ENCODE results near the gene ALLC.

ALLC gene

DNA sequence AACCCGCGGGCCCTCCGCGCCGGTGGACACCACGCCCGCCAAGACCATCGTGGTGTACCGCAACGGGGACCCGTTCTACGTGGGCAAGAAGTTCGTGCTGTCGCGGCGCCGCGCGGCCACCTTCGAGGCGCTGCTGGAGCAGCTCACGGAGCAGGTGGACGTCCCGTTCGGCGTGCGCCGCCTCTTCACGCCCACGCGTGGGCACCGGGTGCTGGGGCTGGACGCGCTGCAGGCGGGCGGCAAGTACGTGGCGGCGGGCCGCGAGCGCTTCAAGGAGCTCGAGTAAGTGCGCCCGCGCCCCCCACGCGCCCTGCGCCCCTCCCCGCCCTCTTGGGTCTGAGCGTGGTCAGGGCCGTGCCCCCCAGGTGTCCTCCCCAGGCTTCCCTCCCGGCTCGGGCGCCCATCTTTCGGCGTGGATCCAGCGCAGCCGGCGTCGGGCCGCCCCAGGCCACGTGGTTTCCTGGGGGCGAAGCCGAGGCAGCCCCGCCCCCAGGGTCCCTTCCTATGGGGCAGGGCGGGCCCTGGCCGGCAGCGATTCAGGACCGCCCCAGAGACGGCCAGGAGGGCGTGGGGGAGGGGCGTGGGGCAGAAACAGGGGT, 45.9 kb downstream of the ALLC start:
- Histone ChIP-seq H3K4me1 (ENCODE audit: control insufficient read depth, insufficient read depth, low read length) (peaks cover 6% of the 10 kb centered on the region), H3K27me3 (ENCODE audit: control insufficient read depth, insufficient read depth, low read length) (peaks cover 3% of the 10 kb centered on the region; the same call in 1 of the 2 replicates), H3K9me3 (ENCODE audit: control insufficient read depth, insufficient read depth, low read length) (no peaks in the 10 kb centered on the region), H3K27ac (ENCODE audit: low read length) (no peak overlapping the region), H3K4me3 (ENCODE audit: low read length) (peak overlapping the region; percentile 47; the same call in 1 of the 2 replicates), H3K36me3 (ENCODE audit: control insufficient read depth, insufficient read depth, low read length) (no peaks in the 10 kb centered on the region; the same call in 1 of the 2 replicates)
- WGBS (ENCODE audit: insufficient coverage, insufficient read length), result no CpG with 5 or more reads among the region's 73 CpGs
- no peak for DNase-seq (ENCODE audit: low read depth, low spot score)

GRCh38 chr2:3704692-3705091, 46.7 kb downstream of the ALLC start:
- DNase-seq (ENCODE audit: low read depth, low spot score), result no peak
- Histone ChIP-seq H3K27ac (ENCODE audit: low read length) (no peak overlapping the region), H3K4me3 (ENCODE audit: low read length) (no peak overlapping the region), H3K27me3 (ENCODE audit: control insufficient read depth, insufficient read depth, low read length) (peaks cover 3% of the 10 kb centered on the region; the same call in 1 of the 2 replicates), H3K4me1 (ENCODE audit: control insufficient read depth, insufficient read depth, low read length) (peaks cover 6% of the 10 kb centered on the region), H3K36me3 (ENCODE audit: control insufficient read depth, insufficient read depth, low read length) (no peaks in the 10 kb centered on the region; the same call in 1 of the 2 replicates), H3K9me3 (ENCODE audit: control insufficient read depth, insufficient read depth, low read length) (no peaks in the 10 kb centered on the region)
- no CpG with 5 or more reads among the region's 6 CpGs for WGBS (ENCODE audit: insufficient coverage, insufficient read length)

DNA sequence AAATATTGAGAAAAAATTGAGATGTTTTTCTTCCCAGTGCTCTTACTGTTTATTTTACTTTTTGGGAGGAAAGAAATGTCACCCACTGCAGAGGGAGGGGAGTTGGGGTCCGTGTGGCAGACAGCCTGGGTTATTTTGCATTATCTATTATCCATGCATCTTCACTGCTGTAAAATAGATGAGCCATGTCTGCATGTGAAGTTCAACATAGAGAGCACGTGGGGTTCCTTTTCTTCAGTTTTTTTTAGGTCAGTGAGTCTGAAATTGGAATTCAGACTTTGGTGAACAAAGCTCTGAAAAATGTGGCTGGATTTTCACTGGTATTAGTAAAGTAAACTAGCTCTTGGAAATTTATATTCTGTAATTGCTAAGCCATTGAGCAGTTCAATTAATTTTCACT, 47.8 kb downstream of the ALLC start:
- Histone ChIP-seq H3K36me3 (ENCODE audit: control insufficient read depth, insufficient read depth, low read length) (no peaks in the 10 kb centered on the region; the same call in 1 of the 2 replicates), H3K4me3 (ENCODE audit: low read length) (no peak overlapping the region), H3K27ac (ENCODE audit: low read length) (no peak overlapping the region), H3K27me3 (ENCODE audit: control insufficient read depth, insufficient read depth, low read length) (peaks cover 3% of the 10 kb centered on the region; the same call in 1 of the 2 replicates), H3K4me1 (ENCODE audit: control insufficient read depth, insufficient read depth, low read length) (peaks cover 6% of the 10 kb centered on the region), H3K9me3 (ENCODE audit: control insufficient read depth, insufficient read depth, low read length) (no peaks in the 10 kb centered on the region)
- WGBS (ENCODE audit: insufficient coverage, insufficient read length), result no CpG with 5 or more reads among the region's 2 CpGs
- DNase-seq (ENCODE audit: low read depth, low spot score), result no peak

GRCh38 chr2:3706892-3707291, 48.9 kb downstream of the ALLC start:
- DNase-seq (ENCODE audit: low read depth, low spot score), result no peak
- peaks cover 3% of the 10 kb centered on the region; the same call in 1 of the 2 replicates for H3K27me3 ChIP-seq (ENCODE audit: control insufficient read depth, insufficient read depth, low read length)
- H3K9me3 ChIP-seq (ENCODE audit: control insufficient read depth, insufficient read depth, low read length), result no peaks in the 10 kb centered on the region
- no peak overlapping the region for H3K27ac ChIP-seq (ENCODE audit: low read length)
- peaks cover 6% of the 10 kb centered on the region for H3K4me1 ChIP-seq (ENCODE audit: control insufficient read depth, insufficient read depth, low read length)
- WGBS (ENCODE audit: insufficient coverage, insufficient read length), result no CpG with 5 or more reads among the region's 5 CpGs
- no peaks in the 10 kb centered on the region; the same call in 1 of the 2 replicates for H3K36me3 ChIP-seq (ENCODE audit: control insufficient read depth, insufficient read depth, low read length)
- no peak overlapping the region for H3K4me3 ChIP-seq (ENCODE audit: low read length)

DNA sequence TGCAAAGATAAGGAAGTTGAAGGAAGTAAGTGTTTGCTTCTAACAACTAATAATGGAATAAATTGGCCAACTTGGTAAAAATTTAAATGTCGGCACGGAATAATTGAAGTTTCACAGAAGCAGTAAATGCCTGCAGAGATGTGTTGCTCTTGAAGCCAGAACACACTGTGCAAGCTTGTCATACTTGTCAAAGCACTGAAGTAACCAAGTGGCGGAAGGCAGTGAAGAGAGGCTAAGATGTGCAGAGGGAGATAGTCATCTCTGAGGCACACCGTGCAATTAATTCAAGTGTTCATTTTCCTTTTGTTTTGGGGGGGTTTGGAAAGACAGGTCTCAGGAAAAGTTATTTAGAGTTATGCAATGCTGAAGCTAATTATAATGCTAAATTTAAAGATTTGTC, 50.6 kb downstream of the ALLC start:
- Histone ChIP-seq H3K36me3 (ENCODE audit: control insufficient read depth, insufficient read depth, low read length) (no peaks in the 10 kb centered on the region; the same call in 1 of the 2 replicates), H3K27me3 (ENCODE audit: control insufficient read depth, insufficient read depth, low read length) (peaks cover 2% of the 10 kb centered on the region), H3K9me3 (ENCODE audit: control insufficient read depth, insufficient read depth, low read length) (no peaks in the 10 kb centered on the region), H3K4me1 (ENCODE audit: control insufficient read depth, insufficient read depth, low read length) (peaks cover 3% of the 10 kb centered on the region; the same call in 1 of the 2 replicates), H3K27ac (ENCODE audit: low read length) (no peak overlapping the region), H3K4me3 (ENCODE audit: low read length) (no peak overlapping the region)
- no peak for DNase-seq (ENCODE audit: low read depth, low spot score)
- WGBS (ENCODE audit: insufficient coverage, insufficient read length), result no CpG with 5 or more reads among the region's 4 CpGs

- H3K4me3 ChIP-seq (ENCODE audit: low read length), result no peak overlapping the region
Observed at GRCh38 chr2:3709225-3709624, 51.2 kb downstream of the ALLC start.

GRCh38 chr2:3712424-3712823, 54.4 kb downstream of the ALLC start:
- H3K36me3 ChIP-seq (ENCODE audit: control insufficient read depth, insufficient read depth, low read length), result no peaks in the 10 kb centered on the region
- no peak overlapping the region for H3K4me3 ChIP-seq (ENCODE audit: low read length)
- no peak overlapping the region for H3K27ac ChIP-seq (ENCODE audit: low read length)
- no peaks in the 10 kb centered on the region for H3K9me3 ChIP-seq (ENCODE audit: control insufficient read depth, insufficient read depth, low read length)
- H3K27me3 ChIP-seq (ENCODE audit: control insufficient read depth, insufficient read depth, low read length), result peaks cover 2% of the 10 kb centered on the region; the same call in 1 of the 2 replicates
- WGBS (ENCODE audit: insufficient coverage, insufficient read length), result no CpG with 5 or more reads among the region's 3 CpGs
- no peak for DNase-seq (ENCODE audit: low read depth, low spot score)
- no peaks in the 10 kb centered on the region for H3K4me1 ChIP-seq (ENCODE audit: control insufficient read depth, insufficient read depth, low read length)

More at GRCh38 chr2:3709225-3709624, 51.2 kb downstream of the ALLC start:
- no peaks in the 10 kb centered on the region for H3K4me1 ChIP-seq (ENCODE audit: control insufficient read depth, insufficient read depth, low read length)
- WGBS (ENCODE audit: insufficient coverage, insufficient read length), result no CpG with 5 or more reads among the region's 6 CpGs
- H3K27ac ChIP-seq (ENCODE audit: low read length), result no peak overlapping the region
- peaks cover 2% of the 10 kb centered on the region; the same call in 1 of the 2 replicates for H3K27me3 ChIP-seq (ENCODE audit: control insufficient read depth, insufficient read depth, low read length)
- H3K36me3 ChIP-seq (ENCODE audit: control insufficient read depth, insufficient read depth, low read length), result no peaks in the 10 kb centered on the region
- no peak for DNase-seq (ENCODE audit: low read depth, low spot score)
- no peaks in the 10 kb centered on the region for H3K9me3 ChIP-seq (ENCODE audit: control insufficient read depth, insufficient read depth, low read length)

DNA sequence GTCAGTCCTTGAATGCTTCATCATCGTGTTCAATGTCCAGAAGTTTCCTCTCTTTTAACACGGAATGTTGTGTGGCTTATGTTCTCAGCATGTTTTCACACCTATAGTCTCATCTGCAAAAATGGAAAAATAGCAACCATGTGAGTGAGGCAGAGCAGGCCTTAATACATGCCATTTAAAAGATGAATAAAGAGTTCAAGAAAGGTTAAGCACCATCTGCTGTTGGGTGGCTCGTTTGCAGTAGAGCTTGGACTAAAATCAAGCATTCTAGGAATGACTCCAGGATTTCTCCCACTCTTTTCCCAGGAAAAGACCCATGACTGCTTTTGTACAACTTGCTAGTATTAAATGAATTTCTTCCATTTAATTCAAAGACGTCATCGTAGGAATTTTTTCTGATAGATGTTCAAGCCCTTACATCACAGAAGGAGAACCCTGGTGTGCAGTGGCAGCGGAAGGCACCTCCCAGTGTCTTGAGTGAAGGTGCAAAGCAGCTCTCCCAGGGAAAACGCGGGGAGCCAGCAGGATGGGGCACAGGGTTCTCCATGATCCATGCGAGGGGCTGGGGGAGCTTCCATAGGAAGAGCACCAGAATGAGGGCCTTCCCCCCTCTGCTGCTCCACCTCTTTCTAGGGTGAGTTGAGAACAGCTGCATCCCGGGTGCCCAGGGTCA, 55.0 kb downstream of the ALLC start:
- Histone ChIP-seq H3K4me1 (ENCODE audit: control insufficient read depth, insufficient read depth, low read length) (no peaks in the 10 kb centered on the region), H3K9me3 (ENCODE audit: control insufficient read depth, insufficient read depth, low read length) (no peaks in the 10 kb centered on the region), H3K27ac (ENCODE audit: low read length) (no peak overlapping the region), H3K27me3 (ENCODE audit: control insufficient read depth, insufficient read depth, low read length) (peaks cover 2% of the 10 kb centered on the region; the same call in 1 of the 2 replicates), H3K36me3 (ENCODE audit: control insufficient read depth, insufficient read depth, low read length) (no peaks in the 10 kb centered on the region), H3K4me3 (ENCODE audit: low read length) (no peak overlapping the region)
- DNase-seq (ENCODE audit: low read depth, low spot score), result no peak
- no CpG with 5 or more reads among the region's 10 CpGs for WGBS (ENCODE audit: insufficient coverage, insufficient read length)

GRCh38 chr2:3718679-3719078, 60.7 kb downstream of the ALLC start:
- no CpG with 5 or more reads among the region's 8 CpGs for WGBS (ENCODE audit: insufficient coverage, insufficient read length)
- H3K36me3 ChIP-seq (ENCODE audit: control insufficient read depth, insufficient read depth, low read length), result no peaks in the 10 kb centered on the region
- no peaks in the 10 kb centered on the region for H3K27me3 ChIP-seq (ENCODE audit: control insufficient read depth, insufficient read depth, low read length)
- DNase-seq (ENCODE audit: low read depth, low spot score), result no peak
- H3K4me1 ChIP-seq (ENCODE audit: control insufficient read depth, insufficient read depth, low read length), result no peaks in the 10 kb centered on the region
- H3K27ac ChIP-seq (ENCODE audit: low read length), result no peak overlapping the region
- no peak overlapping the region for H3K4me3 ChIP-seq (ENCODE audit: low read length)
- H3K9me3 ChIP-seq (ENCODE audit: control insufficient read depth, insufficient read depth, low read length), result no peaks in the 10 kb centered on the region

- no peak overlapping the region for H3K4me3 ChIP-seq (ENCODE audit: low read length)
- H3K36me3 ChIP-seq (ENCODE audit: control insufficient read depth, insufficient read depth, low read length), result no peaks in the 10 kb centered on the region
- DNase-seq (ENCODE audit: low read depth, low spot score), result no peak
- WGBS (ENCODE audit: insufficient coverage, insufficient read length), result no CpG with 5 or more reads among the region's 11 CpGs
- no peaks in the 10 kb centered on the region; the same call in 1 of the 2 replicates for H3K9me3 ChIP-seq (ENCODE audit: control insufficient read depth, insufficient read depth, low read length)
- peaks cover 2% of the 10 kb centered on the region for H3K4me1 ChIP-seq (ENCODE audit: control insufficient read depth, insufficient read depth, low read length)
- H3K27me3 ChIP-seq (ENCODE audit: control insufficient read depth, insufficient read depth, low read length), result no peaks in the 10 kb centered on the region
- H3K27ac ChIP-seq (ENCODE audit: low read length), result no peak overlapping the region
Observed at GRCh38 chr2:3725002-3725401, 67.0 kb downstream of the ALLC start.
